ENCODE data around the gene TRMT10C. TPM values are rescaled to one million over a fixed set of nuclear protein-coding genes. Genes with fewer than 3 reads are reported as not detected.
"Not testable (repeated sequence)": the region's sequence is repeated elsewhere in the genome, so short reads cannot be mapped to it uniquely, and the experiment has no call there.

TRMT10C gene
- polyA plus RNA-seq, 1 donor, result 27.5 TPM

DNA sequence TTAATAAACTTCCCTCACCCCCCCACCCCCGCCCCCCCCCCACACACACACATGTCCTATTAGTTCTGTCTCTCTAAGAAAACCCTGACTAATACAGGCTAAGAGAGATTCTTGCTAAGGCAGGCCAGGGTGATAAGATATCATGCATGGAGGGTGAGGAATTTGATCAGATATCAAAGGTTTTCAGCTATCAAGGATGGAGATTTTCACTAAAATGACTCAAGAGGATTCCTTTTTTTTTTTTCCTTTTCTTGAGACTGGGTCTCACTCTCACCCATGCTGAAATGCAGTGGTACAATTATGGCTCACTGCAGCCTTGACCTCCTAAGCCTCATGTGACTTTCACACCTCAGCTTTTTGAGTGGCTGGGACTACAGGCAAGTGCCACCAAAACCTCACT is 33.8 kb upstream of the TRMT10C start:
- no peak for DNase-seq
- Histone ChIP-seq H3K4me1 (ENCODE audit: control insufficient read depth, insufficient read depth, low read length) (peaks cover 6% of the 10 kb centered on the region), H3K27me3 (ENCODE audit: control insufficient read depth, insufficient read depth, low read length) (no peaks in the 10 kb centered on the region), H3K27ac (ENCODE audit: low read length) (no peak overlapping the region), H3K4me3 (ENCODE audit: low read length) (no peak overlapping the region), H3K36me3 (ENCODE audit: control insufficient read depth, insufficient read depth, low read length) (no peaks in the 10 kb centered on the region), H3K9me3 (ENCODE audit: control insufficient read depth, low read depth, low read length) (no peaks in the 10 kb centered on the region)
- no CpG with 5 or more reads among the region's 1 CpG for WGBS (ENCODE audit: insufficient coverage, low lambda C conversion rate)

DNA sequence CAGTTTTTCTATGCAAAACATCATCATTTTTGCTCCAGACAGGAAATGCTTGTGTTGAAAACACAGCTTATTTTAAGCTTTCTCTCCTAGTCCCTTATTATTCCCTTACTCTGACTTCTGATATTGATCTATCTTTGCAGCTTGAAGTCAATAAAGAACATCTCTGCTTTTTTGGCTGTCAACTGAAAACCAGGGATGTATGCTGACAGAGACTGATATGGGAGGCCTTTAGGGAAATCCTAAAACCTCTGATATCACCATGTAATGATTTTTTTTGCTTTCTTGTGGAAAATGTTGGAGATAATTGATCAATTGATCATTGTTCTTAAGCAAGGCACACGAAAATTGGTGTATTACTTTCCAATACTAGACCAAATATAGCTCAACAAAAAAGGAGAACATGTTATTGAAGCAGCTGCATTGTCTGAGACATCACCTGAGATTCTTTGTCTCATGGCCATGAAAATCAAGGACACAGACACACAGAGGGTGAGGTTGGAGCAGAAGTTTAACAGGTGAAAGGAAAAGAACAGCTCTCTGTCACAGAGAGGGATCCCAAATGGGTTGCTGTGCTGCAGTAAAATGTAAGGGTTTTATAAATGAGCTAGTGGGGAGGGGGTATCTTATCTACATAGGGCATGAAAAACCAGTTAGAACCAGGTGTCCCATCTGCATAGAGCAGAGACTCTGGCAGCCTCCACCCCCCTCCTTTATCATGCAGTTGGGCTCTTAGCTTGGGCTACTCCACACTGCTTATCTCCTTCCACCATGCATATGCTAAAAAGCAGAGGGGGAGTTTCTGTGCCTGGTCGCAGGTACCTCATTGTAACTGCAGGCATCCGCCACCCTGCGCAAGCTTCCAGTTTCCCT is 31.6 kb upstream of the TRMT10C start:
- no peak overlapping the region for H3K4me3 ChIP-seq (ENCODE audit: low read length)
- WGBS (ENCODE audit: insufficient coverage, low lambda C conversion rate), result no CpG with 5 or more reads among the region's 4 CpGs
- no peaks in the 10 kb centered on the region for H3K9me3 ChIP-seq (ENCODE audit: control insufficient read depth, low read depth, low read length)
- no peaks in the 10 kb centered on the region for H3K27me3 ChIP-seq (ENCODE audit: control insufficient read depth, insufficient read depth, low read length)
- DNase-seq, result peak in 1 of 2 donors; percentile 30
- H3K4me1 ChIP-seq (ENCODE audit: control insufficient read depth, insufficient read depth, low read length), result peaks cover 6% of the 10 kb centered on the region
- H3K27ac ChIP-seq (ENCODE audit: low read length), result no peak overlapping the region
- H3K36me3 ChIP-seq (ENCODE audit: control insufficient read depth, insufficient read depth, low read length), result no peaks in the 10 kb centered on the region

DNA sequence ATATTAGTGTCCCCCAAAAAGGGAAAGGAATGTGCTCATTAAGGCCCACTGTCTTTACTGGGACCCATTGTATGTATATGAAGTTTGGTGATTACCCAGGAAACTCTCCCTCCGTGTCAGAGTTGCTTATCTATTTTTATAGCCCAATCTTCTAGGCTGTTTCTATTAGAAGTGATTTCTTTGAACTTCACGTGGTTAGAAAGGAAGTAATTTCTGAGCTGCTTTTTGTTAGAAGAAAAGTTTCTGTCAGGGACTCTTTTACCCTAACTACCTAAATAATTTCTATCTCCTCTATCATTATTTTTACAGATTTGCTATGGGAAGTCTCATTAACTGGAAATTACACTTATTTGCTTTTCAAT is 31.0 kb upstream of the TRMT10C start:
- Histone ChIP-seq H3K36me3 (ENCODE audit: control insufficient read depth, insufficient read depth, low read length) (no peaks in the 10 kb centered on the region), H3K4me1 (ENCODE audit: control insufficient read depth, insufficient read depth, low read length) (peaks cover 6% of the 10 kb centered on the region), H3K9me3 (ENCODE audit: control insufficient read depth, low read depth, low read length) (no peaks in the 10 kb centered on the region), H3K27me3 (ENCODE audit: control insufficient read depth, insufficient read depth, low read length) (no peaks in the 10 kb centered on the region), H3K4me3 (ENCODE audit: low read length) (no peak overlapping the region), H3K27ac (ENCODE audit: low read length) (no peak overlapping the region)
- WGBS (ENCODE audit: insufficient coverage, low lambda C conversion rate), result no CpG with 5 or more reads among the region's 2 CpGs
- peak in 1 of 2 donors; percentile 39 for DNase-seq

DNA sequence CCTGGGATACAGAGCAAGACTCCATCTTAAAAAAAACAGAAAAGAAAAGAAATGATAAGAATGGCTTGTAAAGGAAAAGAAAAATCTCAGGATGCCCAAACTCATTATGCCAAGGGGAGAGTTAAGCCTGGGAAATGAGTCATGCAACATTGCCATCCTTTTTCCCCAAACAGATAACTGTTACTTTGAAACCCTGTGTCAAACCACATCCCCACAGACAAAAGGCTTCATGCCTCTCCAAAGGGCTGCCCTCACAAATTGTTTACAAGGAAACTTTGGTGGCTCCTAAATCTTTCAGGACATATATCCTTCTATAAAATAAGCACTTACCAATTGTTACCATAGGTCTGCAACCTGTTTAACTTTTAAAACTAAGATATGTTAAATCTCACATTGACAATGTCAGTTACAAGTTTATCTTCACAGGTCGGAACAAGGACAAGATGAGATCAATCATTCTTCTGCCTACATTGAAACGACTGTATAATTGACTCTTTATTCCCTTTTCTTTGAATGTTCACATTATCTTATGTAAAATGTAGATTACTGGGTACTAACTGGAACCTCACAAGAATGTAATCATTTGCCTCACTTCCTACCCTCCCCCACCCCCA is 30.1 kb upstream of the TRMT10C start:
- H3K36me3 ChIP-seq (ENCODE audit: control insufficient read depth, insufficient read depth, low read length), result no peaks in the 10 kb centered on the region
- no peak for DNase-seq
- no CpG with 5 or more reads among the region's 2 CpGs for WGBS (ENCODE audit: insufficient coverage, low lambda C conversion rate)
- no peaks in the 10 kb centered on the region for H3K27me3 ChIP-seq (ENCODE audit: control insufficient read depth, insufficient read depth, low read length)
- H3K4me3 ChIP-seq (ENCODE audit: low read length), result no peak overlapping the region
- no peaks in the 10 kb centered on the region for H3K9me3 ChIP-seq (ENCODE audit: control insufficient read depth, low read depth, low read length)
- no peak overlapping the region for H3K27ac ChIP-seq (ENCODE audit: low read length)
- peaks cover 6% of the 10 kb centered on the region for H3K4me1 ChIP-seq (ENCODE audit: control insufficient read depth, insufficient read depth, low read length)

DNA sequence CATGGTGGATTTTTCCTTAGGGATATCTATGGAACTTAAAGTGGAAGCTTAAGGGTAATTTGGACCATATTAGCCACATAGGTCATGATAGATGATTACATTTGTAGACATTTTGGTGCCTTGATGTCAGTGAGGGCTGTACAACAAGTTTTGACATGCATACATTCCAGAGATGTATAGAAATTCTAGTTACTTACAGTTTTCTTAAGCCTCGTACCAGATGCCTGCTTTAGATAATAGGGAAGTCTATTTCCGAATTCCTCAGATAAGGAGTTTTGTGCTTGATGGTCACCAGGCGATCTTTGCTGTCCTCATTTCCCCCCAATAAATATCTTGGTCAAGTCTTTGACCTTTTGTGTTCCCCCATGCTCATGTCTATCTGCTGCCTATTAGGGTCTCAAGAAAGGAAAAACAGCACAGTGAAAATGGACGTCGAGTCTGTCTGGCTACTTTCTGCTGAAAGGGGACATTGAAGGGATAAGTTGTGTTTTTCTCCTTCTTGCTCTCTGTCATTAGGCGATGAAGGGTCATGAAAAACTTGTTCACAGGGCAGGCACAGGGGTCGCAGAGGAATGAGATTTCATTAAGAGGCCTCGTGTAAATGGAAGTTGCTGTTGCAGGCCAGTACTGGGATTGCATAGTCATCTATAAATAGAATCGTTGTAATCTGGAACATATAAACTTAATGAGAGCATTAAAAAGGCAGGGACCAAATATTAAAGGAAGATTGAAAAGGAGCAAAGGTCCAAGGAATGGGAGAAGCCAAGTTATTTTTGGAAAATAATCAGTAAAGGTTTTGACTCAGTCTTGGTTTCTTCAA is 28.7 kb upstream of the TRMT10C start:
- no CpG with 5 or more reads among the region's 9 CpGs for WGBS (ENCODE audit: insufficient coverage, low lambda C conversion rate)
- DNase-seq, result no peak
- no peaks in the 10 kb centered on the region for H3K9me3 ChIP-seq (ENCODE audit: control insufficient read depth, low read depth, low read length)
- no peak overlapping the region for H3K27ac ChIP-seq (ENCODE audit: low read length)
- H3K36me3 ChIP-seq (ENCODE audit: control insufficient read depth, insufficient read depth, low read length), result no peaks in the 10 kb centered on the region
- H3K4me1 ChIP-seq (ENCODE audit: control insufficient read depth, insufficient read depth, low read length), result peaks cover 6% of the 10 kb centered on the region
- H3K4me3 ChIP-seq (ENCODE audit: low read length), result no peak overlapping the region
- no peaks in the 10 kb centered on the region for H3K27me3 ChIP-seq (ENCODE audit: control insufficient read depth, insufficient read depth, low read length)

DNA sequence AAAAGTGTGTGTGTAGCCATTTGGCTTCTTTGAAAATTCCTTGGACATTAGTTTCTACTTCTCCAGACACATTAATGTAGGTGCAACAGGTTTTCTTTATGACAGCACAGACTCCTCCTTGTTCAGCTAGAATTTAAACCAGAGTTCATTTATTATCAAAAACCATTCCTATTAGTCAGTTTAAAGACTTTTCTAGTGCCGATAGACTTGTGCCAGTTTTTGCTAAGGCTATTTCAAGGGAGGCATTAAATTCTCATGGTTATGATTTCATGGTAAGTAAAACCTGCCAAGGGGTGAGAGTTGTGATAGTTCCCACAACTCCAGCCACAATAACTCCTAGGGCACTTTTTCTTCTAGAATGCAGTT is 28.1 kb upstream of the TRMT10C start:
- no CpG with 5 or more reads among the region's 1 CpG for WGBS (ENCODE audit: insufficient coverage, low lambda C conversion rate)
- no peaks in the 10 kb centered on the region for H3K36me3 ChIP-seq (ENCODE audit: control insufficient read depth, insufficient read depth, low read length)
- no peak overlapping the region for H3K4me3 ChIP-seq (ENCODE audit: low read length)
- no peak overlapping the region for H3K27ac ChIP-seq (ENCODE audit: low read length)
- H3K9me3 ChIP-seq (ENCODE audit: control insufficient read depth, low read depth, low read length), result no peaks in the 10 kb centered on the region
- H3K4me1 ChIP-seq (ENCODE audit: control insufficient read depth, insufficient read depth, low read length), result peaks cover 6% of the 10 kb centered on the region
- no peak for DNase-seq
- no peaks in the 10 kb centered on the region for H3K27me3 ChIP-seq (ENCODE audit: control insufficient read depth, insufficient read depth, low read length)

DNA sequence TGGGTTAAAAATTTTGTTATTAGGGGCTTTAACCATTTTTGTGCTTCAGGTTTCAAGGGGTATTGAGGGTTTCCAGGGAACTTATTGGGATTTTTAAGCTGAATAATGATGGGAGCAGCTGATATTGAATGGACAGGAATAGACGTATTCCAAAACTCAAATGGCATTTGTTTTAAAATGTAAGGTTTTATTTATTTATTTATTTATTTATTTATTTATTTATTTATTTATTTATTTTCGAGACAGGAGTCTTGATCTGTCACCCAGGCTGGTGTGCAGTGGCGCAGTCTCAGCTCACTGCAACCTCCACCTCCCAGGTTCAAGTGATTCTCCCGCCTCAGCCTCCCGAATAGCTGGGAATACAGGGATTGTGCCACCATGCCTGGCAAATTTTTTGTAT is 26.4 kb upstream of the TRMT10C start:
- Histone ChIP-seq H3K27ac (ENCODE audit: low read length) (no peak overlapping the region), H3K36me3 (ENCODE audit: control insufficient read depth, insufficient read depth, low read length) (no peaks in the 10 kb centered on the region), H3K27me3 (ENCODE audit: control insufficient read depth, insufficient read depth, low read length) (no peaks in the 10 kb centered on the region), H3K4me3 (ENCODE audit: low read length) (no peak overlapping the region), H3K9me3 (ENCODE audit: control insufficient read depth, low read depth, low read length) (no peaks in the 10 kb centered on the region), H3K4me1 (ENCODE audit: control insufficient read depth, insufficient read depth, low read length) (peaks cover 6% of the 10 kb centered on the region)
- WGBS (ENCODE audit: insufficient coverage, low lambda C conversion rate), result no CpG with 5 or more reads among the region's 5 CpGs
- no peak for DNase-seq

DNA sequence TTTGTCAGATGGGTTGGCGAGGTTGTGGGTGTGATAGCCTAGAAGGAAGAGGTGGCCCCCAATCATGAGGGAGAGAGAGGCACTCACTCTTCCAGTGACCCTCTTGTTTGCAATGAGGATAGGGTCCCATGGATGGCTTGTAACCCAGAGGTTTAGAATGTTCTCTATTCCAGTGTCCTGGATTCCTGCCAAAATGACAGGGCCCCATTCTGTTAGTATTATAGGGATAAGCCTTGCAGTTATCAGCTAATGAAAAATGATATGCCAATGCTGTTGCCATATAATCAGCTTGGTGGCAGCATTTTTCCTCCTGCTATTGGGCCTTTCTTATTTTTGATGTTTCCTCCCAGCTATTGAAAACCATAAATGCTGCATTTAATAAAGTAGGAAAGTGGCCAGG is 25.4 kb upstream of the TRMT10C start:
- no peaks in the 10 kb centered on the region for H3K4me1 ChIP-seq (ENCODE audit: control insufficient read depth, insufficient read depth, low read length)
- no peaks in the 10 kb centered on the region for H3K9me3 ChIP-seq (ENCODE audit: control insufficient read depth, low read depth, low read length)
- H3K36me3 ChIP-seq (ENCODE audit: control insufficient read depth, insufficient read depth, low read length), result no peaks in the 10 kb centered on the region
- no peak for DNase-seq
- no peak overlapping the region for H3K4me3 ChIP-seq (ENCODE audit: low read length)
- H3K27me3 ChIP-seq (ENCODE audit: control insufficient read depth, insufficient read depth, low read length), result no peaks in the 10 kb centered on the region
- WGBS (ENCODE audit: insufficient coverage, low lambda C conversion rate), result no CpG with 5 or more reads among the region's 1 CpG
- H3K27ac ChIP-seq (ENCODE audit: low read length), result no peak overlapping the region

DNA sequence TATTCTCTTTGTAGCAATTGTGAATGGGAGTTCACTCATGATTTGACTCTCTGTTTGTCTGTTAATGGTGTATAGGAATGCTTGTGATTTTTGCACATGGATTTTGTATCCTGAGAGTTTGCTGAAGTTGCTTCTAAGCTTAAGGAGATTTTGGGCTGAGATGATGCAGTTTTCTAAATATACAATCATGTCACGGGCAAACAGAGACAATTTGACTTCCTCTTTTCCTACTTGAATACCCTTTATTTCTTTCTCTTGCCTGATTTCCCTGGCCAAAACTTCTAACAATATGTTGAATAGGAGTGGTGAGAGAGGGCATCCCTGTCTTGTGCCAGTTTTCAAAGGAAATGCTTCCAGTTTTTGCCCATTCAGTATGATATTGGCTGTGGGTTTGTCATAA is 24.7 kb upstream of the TRMT10C start:
- not testable (repeated sequence) for H3K4me3 ChIP-seq (ENCODE audit: low read length); H3K4me1 ChIP-seq (ENCODE audit: control insufficient read depth, insufficient read depth, low read length); DNase-seq; H3K9me3 ChIP-seq (ENCODE audit: control insufficient read depth, low read depth, low read length); H3K27me3 ChIP-seq (ENCODE audit: control insufficient read depth, insufficient read depth, low read length); H3K36me3 ChIP-seq (ENCODE audit: control insufficient read depth, insufficient read depth, low read length); H3K27ac ChIP-seq (ENCODE audit: low read length)
- no CpG with 5 or more reads among the region's 1 CpG for WGBS (ENCODE audit: insufficient coverage, low lambda C conversion rate)

DNA sequence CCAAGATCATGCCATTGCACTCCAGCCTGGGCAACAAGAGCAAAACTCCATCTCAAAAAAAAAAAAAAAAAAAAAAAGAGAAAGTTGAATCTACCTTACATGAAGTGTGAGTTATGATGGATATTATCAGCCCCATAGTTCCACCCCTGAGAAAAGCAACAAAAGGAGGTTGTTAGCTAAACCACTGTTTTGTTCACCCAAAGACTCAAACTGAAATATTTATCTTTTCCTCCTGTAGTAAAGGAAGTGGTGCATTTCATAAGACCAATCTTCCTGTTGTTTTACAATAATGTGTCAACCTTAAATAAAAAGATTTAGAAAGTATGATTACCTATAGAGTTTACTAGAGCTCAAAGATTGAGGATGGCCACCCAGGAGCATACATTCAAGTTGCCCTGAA is 18.7 kb upstream of the TRMT10C start:
- DNase-seq, result no peak
- Histone ChIP-seq H3K9me3 (ENCODE audit: control insufficient read depth, low read depth, low read length) (no peaks in the 10 kb centered on the region), H3K27ac (ENCODE audit: low read length) (no peak overlapping the region), H3K27me3 (ENCODE audit: control insufficient read depth, insufficient read depth, low read length) (no peaks in the 10 kb centered on the region), H3K4me3 (ENCODE audit: low read length) (no peak overlapping the region), H3K4me1 (ENCODE audit: control insufficient read depth, insufficient read depth, low read length) (no peaks in the 10 kb centered on the region), H3K36me3 (ENCODE audit: control insufficient read depth, insufficient read depth, low read length) (no peaks in the 10 kb centered on the region)

Measured in large intestine (tissue), 3 donors.